A673 (cell line): Measurements from ENCODE around the gene TIGD6.

Experiments used
- EZH2 ChIP-seq: fragments of 200-600 bp; sonication (generic); IDR thresholded peaks from 2 replicates; pipeline ENCODE4 v1.6.1; 2017; ENCODE audit warnings: borderline replicate concordance, low read depth, mild to moderate bottlenecking, mixed read lengths, antibody characterized with exemption, low read length; ENCODE audit not compliant: poor library complexity, severe bottlenecking
- TF ChIP-seq, protein P1 (sequence below): fragments of 300-800, 200-600 bp; sonication (generic); conservative IDR thresholded peaks from 2 replicates; pipeline ENCODE4 v1.5.1; 2017; ENCODE audit warnings: low read depth, mild to moderate bottlenecking, antibody characterized with exemption, low read length, moderate library complexity, mixed read lengths

DNA sequence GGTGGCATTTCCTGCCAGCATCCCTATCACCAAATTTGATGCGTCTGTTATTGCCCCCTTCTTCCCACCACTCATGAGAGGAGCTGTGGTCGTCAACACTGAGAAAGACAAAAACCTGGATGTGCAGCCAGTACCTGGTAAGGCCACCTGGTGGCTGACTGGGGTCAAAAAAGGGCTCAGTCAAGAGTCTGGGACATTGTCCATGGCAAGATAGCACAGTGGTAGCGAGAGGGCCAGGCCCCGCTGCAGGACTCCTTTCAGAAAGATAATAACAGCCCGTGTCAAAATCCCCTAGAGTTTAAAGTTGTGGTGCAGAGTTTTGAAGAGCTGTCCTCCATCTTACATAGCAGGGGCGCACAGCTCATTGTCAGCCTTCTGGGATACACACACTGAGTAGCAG is 45.1 kb upstream of the TIGD6 start:
- TF ChIP-seq, protein P1, sequence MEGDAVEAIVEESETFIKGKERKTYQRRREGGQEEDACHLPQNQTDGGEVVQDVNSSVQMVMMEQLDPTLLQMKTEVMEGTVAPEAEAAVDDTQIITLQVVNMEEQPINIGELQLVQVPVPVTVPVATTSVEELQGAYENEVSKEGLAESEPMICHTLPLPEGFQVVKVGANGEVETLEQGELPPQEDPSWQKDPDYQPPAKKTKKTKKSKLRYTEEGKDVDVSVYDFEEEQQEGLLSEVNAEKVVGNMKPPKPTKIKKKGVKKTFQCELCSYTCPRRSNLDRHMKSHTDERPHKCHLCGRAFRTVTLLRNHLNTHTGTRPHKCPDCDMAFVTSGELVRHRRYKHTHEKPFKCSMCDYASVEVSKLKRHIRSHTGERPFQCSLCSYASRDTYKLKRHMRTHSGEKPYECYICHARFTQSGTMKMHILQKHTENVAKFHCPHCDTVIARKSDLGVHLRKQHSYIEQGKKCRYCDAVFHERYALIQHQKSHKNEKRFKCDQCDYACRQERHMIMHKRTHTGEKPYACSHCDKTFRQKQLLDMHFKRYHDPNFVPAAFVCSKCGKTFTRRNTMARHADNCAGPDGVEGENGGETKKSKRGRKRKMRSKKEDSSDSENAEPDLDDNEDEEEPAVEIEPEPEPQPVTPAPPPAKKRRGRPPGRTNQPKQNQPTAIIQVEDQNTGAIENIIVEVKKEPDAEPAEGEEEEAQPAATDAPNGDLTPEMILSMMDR, result no peak
- no peak for TF ChIP-seq EZH2
